GM12892 (cell line): ENCODE measurements around the gene CCDC148.

Experiments used
- POLR2A ChIP-seq: IDR thresholded peaks from 2 replicates; pipeline ENCODE4 v1.6.1; 2011; ENCODE audit warnings: low read depth, low read length, control low read depth
- POLR2AphosphoS5 ChIP-seq: IDR thresholded peaks from 2 replicates; pipeline ENCODE4 v1.6.1; 2011; ENCODE audit warnings: low read depth, low read length, control low read depth

- TF ChIP-seq POLR2A: no peak
- TF ChIP-seq POLR2AphosphoS5: no peak
Measured at GRCh38 chr2:158378926-158379325, 77.6 kb downstream of the CCDC148 start.
